Glutamatergic neuron (in vitro differentiated cells): ENCODE results near the gene SLC9A4. TPM values are rescaled to one million over a fixed set of nuclear protein-coding genes. Genes with fewer than 3 reads are reported as not detected.

Experiments
- DNase-seq: peaks from one replicate; pipeline ENCODE4 v3.0.0; 2022
- H3K27ac Mint-ChIP-seq: one replicate; pipeline ENCODE4 v1.8.0; 2020; ENCODE audit warnings: mild to moderate bottlenecking, mixed read lengths, inconsistent platforms; ENCODE audit not compliant: unreplicated experiment
- H3K27me3 Mint-ChIP-seq: one replicate; pipeline ENCODE4 v1.8.0; 2020; ENCODE audit warnings: mild to moderate bottlenecking, moderate library complexity, mixed read lengths, inconsistent platforms; ENCODE audit not compliant: unreplicated experiment
- H3K36me3 Mint-ChIP-seq: one replicate; pipeline ENCODE4 v1.8.0; 2020; ENCODE audit warnings: mild to moderate bottlenecking, mixed read lengths, inconsistent platforms; ENCODE audit not compliant: unreplicated experiment
- H3K4me1 Mint-ChIP-seq: one replicate; pipeline ENCODE4 v1.8.0; 2020; ENCODE audit warnings: mild to moderate bottlenecking, low read depth, mixed read lengths, inconsistent platforms; ENCODE audit not compliant: unreplicated experiment
- H3K4me3 Mint-ChIP-seq: one replicate; pipeline ENCODE4 v1.8.0; 2020; ENCODE audit warnings: mild to moderate bottlenecking, mixed read lengths, inconsistent platforms; ENCODE audit not compliant: unreplicated experiment
- H3K9me3 Mint-ChIP-seq: one replicate; pipeline ENCODE4 v1.8.0; 2020; ENCODE audit warnings: mild to moderate bottlenecking, moderate library complexity, mixed read lengths, inconsistent platforms; ENCODE audit not compliant: unreplicated experiment
- total RNA-seq: library from RNA; stranded (reverse); fragmentation: NEBNext Ultra II Directional; extraction: Animal tissue kit (Norgen Biotek cat#: 25700); gene quantifications from one replicate; pipeline ENCODE4 v1.2.1, GENCODE V29; 2021; ENCODE audit not compliant: unreplicated experiment
- TF ChIP-seq, protein P1 (sequence below): fragments of 200-600 bp; sonication (generic); IDR thresholded peaks from one replicate; pipeline ENCODE4 v1.5.0; 2021; ENCODE audit not compliant: partially characterized antibody, unreplicated experiment

SLC9A4 gene
- total RNA-seq, 1 donor from 2014 or later = 0.12 TPM

DNA sequence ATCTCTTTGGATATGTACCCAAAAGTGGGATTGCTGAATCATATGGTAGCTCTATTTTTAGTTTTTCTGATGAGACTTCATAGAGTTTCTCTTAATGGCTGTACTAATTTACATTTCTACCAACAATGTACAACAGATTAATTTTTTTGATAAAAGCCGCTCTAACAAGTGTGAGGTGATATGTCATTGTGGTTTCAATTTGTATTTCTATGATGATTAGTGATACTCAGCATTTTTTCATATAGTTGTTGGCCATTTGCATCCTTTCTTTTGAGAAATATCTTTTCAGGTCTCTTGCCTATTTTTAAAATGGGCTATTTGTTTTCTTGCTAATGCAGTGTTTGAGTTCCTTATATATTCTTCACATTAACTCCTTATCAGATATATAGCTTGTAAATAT lies 45.8 kb upstream of the SLC9A4 start:
- H3K36me3 Mint-ChIP-seq = no peaks in the 10 kb centered on the region
- no peak overlapping the region for H3K27ac Mint-ChIP-seq
- no peaks in the 10 kb centered on the region for H3K9me3 Mint-ChIP-seq
- TF ChIP-seq, protein P1, sequence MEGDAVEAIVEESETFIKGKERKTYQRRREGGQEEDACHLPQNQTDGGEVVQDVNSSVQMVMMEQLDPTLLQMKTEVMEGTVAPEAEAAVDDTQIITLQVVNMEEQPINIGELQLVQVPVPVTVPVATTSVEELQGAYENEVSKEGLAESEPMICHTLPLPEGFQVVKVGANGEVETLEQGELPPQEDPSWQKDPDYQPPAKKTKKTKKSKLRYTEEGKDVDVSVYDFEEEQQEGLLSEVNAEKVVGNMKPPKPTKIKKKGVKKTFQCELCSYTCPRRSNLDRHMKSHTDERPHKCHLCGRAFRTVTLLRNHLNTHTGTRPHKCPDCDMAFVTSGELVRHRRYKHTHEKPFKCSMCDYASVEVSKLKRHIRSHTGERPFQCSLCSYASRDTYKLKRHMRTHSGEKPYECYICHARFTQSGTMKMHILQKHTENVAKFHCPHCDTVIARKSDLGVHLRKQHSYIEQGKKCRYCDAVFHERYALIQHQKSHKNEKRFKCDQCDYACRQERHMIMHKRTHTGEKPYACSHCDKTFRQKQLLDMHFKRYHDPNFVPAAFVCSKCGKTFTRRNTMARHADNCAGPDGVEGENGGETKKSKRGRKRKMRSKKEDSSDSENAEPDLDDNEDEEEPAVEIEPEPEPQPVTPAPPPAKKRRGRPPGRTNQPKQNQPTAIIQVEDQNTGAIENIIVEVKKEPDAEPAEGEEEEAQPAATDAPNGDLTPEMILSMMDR = no peak
- peaks cover under 1% of the 10 kb centered on the region for H3K27me3 Mint-ChIP-seq
- H3K4me3 Mint-ChIP-seq = no peak overlapping the region
- DNase-seq = no peak
- no peaks in the 10 kb centered on the region for H3K4me1 Mint-ChIP-seq

DNA sequence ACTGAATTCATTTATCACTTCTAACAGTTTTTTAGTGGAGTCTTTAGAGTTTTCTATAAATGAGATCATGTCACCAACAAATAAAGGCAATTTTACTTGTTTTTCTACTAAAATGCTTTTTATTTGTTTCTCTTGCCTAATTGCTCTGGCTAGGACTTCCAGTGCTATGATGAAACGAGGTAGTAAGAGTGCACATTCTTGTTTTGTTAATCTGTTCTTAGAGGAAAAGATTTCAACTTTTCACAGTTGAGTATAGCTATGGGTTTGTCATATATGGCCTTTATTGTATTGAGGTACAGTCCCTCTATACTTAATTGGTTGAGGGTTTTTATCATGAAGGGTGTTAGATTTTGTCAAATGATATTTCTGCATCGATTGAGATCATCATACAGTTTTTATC lies 44.5 kb upstream of the SLC9A4 start:
- Mint-ChIP-seq H3K4me1 (no peaks in the 10 kb centered on the region), H3K4me3 (no peak overlapping the region), H3K27ac (no peak overlapping the region), H3K27me3 (no peaks in the 10 kb centered on the region), H3K36me3 (no peaks in the 10 kb centered on the region), H3K9me3 (no peaks in the 10 kb centered on the region)
- TF ChIP-seq, protein P1 = no peak
- no peak for DNase-seq

DNA sequence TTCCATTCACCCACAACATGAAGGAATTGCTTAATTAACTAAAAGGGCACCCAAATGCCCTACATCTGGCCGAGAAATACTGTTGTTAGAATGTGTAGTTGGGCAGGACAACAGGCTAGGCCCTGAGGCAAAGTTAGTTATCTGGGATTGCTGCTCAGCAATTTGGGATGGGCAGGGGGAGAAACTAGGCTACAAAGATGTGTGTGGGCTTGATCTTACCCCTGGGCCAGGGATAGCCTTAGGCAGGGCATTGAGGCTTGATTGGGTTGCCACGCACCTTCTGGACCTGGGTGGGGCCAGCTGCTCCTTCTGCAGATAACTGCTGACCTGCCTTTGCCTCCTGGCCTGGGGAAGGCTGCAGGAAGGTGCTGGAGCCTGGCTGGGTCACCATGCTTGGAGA lies 40.6 kb upstream of the SLC9A4 start:
- H3K4me1 Mint-ChIP-seq = no peaks in the 10 kb centered on the region
- no peaks in the 10 kb centered on the region for H3K9me3 Mint-ChIP-seq
- no peak for DNase-seq
- H3K4me3 Mint-ChIP-seq = no peak overlapping the region
- H3K27me3 Mint-ChIP-seq = no peaks in the 10 kb centered on the region
- no peak overlapping the region for H3K27ac Mint-ChIP-seq
- TF ChIP-seq, protein P1 = no peak
- H3K36me3 Mint-ChIP-seq = no peaks in the 10 kb centered on the region

DNA sequence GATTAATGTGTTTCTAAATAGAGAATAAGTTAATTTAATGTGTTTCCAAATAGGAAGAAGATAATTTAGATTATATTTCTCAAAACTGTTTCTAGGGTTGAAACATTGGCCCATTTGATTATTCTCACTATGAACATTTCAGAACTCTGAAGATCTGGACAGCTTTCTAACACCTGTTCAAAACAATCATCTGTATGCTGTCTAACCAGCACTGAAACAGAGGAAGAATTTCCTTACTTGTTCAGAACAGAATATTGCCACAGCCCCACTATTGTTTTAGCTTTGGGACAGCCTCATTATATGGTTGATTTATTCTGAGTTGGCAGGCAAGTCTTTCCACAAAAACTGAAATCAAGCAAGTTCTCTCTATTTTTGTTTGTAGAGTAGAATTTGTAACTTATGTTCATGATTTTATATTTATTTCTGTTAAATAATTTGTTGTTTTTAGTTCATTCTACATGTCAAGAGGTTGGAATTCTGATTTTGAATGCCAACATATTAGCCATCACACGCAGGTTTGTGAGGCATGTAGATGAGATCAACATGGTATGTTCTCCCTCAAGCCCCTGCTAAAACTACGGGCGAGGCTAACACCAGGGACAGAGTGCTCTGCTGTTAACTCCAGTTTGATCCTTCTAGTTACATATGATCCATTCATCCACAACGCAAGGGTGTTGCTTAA lies 38.9 kb upstream of the SLC9A4 start:
- no peak for DNase-seq
- Mint-ChIP-seq H3K27me3 (no peaks in the 10 kb centered on the region), H3K4me1 (no peaks in the 10 kb centered on the region), H3K4me3 (no peak overlapping the region), H3K27ac (no peak overlapping the region), H3K36me3 (no peaks in the 10 kb centered on the region), H3K9me3 (no peaks in the 10 kb centered on the region)
- TF ChIP-seq, protein P1 = no peak

DNA sequence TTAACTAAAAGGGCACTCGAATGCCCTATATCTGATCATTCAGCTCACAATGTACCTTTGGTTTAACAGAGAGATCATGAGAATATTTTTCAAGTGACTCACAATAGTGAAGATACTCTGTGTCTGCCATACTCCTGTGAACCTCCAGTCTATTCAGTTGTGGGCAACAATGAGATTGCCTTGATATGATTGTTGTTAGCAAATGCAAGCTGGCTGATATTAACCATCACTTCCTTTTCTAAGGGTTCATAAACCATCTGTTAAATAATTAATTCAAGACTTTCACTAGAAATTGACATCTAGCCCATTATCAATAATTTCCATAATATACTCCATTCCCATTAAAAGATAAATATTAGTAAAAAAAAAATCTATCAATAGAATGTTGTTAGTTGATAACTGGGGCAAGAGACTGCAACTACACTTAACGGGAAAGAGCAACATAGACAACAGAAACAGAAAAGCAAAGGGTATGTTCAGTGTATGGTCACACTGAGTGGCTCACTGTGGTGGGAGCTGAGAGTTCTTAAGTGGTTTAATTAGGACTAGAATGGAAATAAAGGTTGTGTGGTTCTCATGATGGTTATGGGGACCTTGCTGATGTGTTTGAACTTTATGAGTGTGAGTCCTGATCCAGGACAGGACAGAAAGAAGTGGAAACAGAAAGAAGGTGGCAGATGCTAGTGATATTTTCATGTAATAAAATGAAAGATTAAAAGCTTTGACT lies 38.2 kb upstream of the SLC9A4 start:
- H3K27me3 Mint-ChIP-seq = no peaks in the 10 kb centered on the region
- no peak overlapping the region for H3K27ac Mint-ChIP-seq
- no peak for DNase-seq
- TF ChIP-seq, protein P1 = no peak
- no peaks in the 10 kb centered on the region for H3K36me3 Mint-ChIP-seq
- H3K4me3 Mint-ChIP-seq = no peak overlapping the region
- H3K9me3 Mint-ChIP-seq = no peaks in the 10 kb centered on the region
- no peaks in the 10 kb centered on the region for H3K4me1 Mint-ChIP-seq
